HG03457 (cell line): ENCODE results near the gene SRSF4.
"Not testable (repeated sequence)": the region's sequence is repeated elsewhere in the genome, so short reads cannot be mapped to it uniquely, and the experiment has no call there.

Experiments
- ATAC-seq: cut with Tn5 transposase; IDR thresholded peaks from one replicate; pipeline ENCODE4 v1.9.1; 2021; ENCODE audit warnings: moderate number of reproducible peaks; ENCODE audit not compliant: unreplicated experiment

The SRSF4 gene

DNA sequence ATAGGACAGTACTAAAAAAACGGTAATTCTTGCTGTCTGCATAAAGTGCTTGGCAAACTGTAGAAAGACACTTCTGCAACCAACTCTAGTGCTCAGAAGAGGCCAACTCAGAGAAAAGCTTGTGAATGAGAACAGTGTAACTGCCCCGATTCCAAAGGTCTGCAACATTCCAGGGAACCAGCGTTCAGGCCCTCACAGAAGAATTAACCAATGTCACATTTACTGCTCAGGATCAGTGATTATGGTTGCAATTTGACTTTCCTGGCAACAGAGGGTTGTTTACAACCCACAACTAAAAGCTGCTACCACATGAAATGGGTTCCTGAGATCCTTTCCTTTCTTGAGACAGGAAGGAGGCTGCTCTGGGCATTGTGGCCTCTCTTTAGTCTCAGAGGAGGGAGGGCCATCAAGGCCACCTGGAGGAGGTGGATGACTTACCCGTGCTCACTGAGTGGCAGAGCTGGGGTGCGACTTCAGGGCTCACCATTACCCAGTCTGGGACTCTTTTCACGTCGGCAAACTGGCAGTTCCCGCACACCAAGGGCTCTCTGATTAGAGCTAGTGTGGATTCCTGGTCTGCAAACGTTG, 15.3 kb downstream of the SRSF4 start:
- no peak for ATAC-seq

GRCh38 chr1:29164588-29164987, 17.1 kb downstream of the SRSF4 start:
- ATAC-seq: no peak

GRCh38 chr1:29162476-29163138, 19.1 kb downstream of the SRSF4 start:
- ATAC-seq: no peak

GRCh38 chr1:29162025-29162424, 19.7 kb downstream of the SRSF4 start:
- ATAC-seq: no peak

- no peak for ATAC-seq
Measured at GRCh38 chr1:29159773-29160172, 21.9 kb downstream of the SRSF4 start.

- ATAC-seq: no peak
Measured at GRCh38 chr1:29157269-29157601, 24.5 kb downstream of the SRSF4 start.

DNA sequence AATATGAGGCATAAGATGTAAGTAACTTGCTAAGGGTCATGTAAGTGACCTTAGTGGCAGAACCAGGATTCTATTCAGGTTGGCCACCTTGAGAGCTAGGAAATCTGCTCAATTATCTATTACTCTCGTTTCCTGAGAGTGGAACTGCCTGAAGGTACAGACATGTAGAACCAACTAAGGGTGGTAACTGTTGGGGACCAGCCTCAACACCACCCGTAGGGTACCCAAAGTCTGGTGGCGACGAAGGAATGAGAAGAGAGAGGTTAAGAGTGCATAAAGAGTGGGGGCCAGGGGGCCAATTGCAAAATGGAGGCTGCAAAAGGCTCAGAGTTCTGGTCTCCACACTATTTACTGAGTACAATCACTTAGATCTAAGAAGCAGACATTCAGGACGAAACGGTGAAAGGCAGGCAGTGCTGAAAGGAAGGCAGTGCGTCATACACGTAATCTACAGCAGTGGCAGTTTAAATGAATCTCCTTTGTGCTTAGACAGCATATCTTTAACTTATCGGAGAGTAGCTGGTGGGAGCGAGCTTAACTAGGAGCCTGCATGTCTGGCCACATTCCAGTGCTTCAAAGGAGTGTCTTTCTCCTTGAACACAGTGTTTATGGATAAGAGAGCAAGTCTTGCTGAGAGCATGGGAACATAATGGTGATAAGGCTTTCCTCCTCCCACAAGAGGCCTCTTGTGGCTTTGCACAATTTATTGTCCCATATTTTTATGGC, 25.0 kb downstream of the SRSF4 start:
- ATAC-seq: no peak

- ATAC-seq: no peak
Measured at GRCh38 chr1:29152046-29152805, 29.5 kb downstream of the SRSF4 start.

DNA sequence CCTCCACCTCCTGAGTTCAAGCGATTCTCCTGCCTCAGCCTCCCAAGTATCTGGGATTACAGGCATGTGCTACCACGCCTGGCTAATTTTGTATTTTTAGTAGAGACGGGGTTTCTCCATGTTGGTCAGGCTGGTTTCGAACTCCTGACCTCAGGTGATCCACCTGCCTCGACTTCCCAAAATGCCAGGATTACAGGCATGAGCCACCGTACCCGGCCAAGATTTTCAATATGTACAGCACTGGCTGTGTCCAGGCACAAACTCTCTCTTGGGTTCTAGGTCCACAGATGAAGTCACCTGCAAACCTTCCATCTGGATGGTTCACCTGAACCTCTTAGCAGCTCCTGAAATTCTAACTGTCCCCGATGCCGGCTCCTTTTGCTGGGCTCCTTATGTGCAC, 31.4 kb downstream of the SRSF4 start:
- not testable (repeated sequence) for ATAC-seq

- ATAC-seq: no peak
Measured at GRCh38 chr1:29148656-29149491, 32.8 kb downstream of the SRSF4 start.

DNA sequence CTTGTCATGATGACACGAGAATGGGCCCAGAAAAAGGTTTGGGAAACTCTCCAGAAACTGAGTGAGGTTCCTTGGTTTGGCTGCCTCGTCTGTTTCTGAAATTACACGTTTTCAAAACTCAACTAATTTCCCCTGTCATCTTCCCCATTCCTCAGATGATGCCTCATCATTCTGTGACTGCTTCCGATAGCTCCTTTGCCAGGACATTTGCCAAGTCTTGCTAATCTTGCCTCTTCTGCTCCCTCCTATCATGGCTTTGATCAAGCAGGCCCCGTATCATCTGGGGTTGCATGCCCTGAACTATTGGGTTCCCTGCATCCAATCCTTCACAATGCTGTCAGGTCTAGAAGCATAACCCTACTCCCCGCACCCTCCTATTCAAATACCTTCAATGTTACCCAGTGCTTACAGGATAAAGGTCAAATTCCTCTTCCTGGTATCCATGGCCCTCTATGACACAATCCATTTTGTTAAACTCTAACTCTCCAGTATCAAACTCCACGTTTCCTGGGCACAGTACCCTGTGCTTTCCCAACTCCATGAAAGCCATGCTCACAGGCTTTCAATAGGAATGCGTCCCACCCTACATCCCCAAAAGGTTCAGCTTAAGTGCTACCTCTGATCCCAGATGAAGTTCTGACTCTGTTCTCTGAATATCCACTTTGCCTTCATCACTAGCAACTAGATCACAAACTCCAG, 35.8 kb downstream of the SRSF4 start:
- no peak for ATAC-seq

GRCh38 chr1:29144178-29144577, 37.5 kb downstream of the SRSF4 start:
- ATAC-seq: no peak

DNA sequence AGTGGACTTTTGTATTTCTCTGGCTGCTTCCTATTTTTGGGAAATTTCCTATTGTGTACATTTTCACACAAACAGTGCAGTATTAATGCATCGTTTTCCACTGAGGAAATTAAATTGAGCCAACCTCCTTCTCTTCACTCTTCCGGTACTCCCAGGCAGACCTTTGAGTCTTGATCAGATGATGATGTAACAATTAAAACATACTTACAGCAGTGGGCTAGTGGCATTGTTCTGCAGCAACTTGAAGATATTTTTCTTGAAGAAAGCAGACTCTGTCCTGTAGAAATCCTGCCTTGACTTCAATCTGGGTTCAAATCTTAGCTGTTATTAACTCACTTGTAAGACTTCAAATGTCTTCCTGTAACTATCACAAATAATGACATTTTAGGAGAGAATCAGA, 39.0 kb downstream of the SRSF4 start:
- no peak for ATAC-seq

GRCh38 chr1:29136391-29136915, 45.2 kb downstream of the SRSF4 start:
- ATAC-seq: no peak

DNA sequence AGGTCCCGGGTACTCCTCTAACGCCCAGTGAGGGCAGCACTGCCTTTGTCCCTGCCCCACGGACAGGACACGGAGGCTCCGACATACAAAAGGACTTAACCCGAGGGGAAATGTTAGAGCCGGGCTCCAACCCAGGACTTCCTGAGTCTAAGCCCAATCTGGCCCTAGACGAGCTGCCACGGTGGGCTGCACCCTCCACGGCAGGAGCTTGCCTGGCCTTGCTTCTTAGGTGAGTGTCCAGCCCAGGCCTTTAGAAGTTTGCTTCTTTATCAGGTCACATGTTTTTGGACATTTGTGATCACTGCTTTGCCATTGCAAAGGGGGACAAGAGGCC, 47.0 kb downstream of the SRSF4 start:
- no peak for ATAC-seq

DNA sequence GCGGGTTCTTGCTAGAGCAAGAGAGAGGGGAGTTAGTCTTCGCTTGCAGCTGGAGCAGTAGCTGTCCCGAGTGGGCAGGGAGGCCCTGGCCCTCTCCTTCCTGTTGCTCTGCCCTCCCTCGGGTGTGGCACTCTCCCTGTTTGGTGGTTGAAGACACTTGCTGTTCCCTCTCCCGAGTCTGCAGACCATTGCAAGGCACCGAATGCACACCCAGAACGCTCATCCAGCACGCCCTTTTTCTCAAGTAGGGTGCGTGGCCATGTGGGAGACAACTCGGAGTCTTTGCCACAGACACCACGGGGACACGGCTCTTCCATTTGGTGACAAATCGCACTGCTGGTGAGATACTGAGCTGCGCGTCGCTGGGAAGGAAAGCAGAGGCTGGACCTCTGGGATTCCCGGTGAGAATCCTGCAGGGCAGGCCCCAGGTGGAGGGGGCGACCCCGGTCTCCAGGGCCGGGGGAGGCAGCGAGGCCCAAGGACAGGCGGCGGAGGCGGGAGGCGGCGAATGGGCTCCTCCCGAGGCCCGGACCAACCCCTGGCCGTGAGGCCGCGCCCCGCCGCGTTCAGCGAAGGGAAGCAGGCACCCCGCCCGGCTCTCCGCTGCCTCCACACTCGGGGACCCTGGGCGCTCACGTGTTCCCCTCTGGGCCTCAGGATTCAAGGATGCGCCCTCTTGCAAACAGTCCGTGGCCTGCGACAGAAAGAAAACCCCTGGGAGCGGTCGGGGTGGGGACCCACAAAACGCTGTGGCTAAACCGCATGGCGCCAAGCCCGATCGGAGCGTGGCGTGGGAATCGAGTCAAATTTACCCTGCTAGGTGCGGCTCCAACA, 47.6 kb downstream of the SRSF4 start:
- no peak for ATAC-seq

DNA sequence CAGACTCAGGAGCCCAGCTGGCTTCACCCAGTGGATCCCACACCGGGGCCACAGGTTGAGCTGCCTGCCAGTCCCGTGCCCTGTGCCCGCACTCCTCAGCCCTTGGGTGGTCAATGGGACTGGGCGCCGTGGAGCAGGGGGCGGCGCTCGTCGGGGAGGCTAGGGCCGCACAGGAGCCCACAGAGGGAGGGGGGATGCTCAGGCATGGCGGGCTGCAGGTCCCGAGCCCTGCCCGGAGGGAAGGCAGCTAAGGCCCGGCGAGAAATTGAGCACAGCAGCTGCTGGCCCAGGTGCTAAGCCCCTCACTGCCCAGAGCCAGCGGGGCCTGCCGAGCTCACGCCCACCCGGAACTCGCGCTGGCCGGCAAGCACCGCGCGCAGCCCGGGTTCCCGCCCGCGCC, 50.6 kb downstream of the SRSF4 start:
- ATAC-seq: not testable (repeated sequence)

GRCh38 chr1:29129916-29130315, 51.8 kb downstream of the SRSF4 start:
- ATAC-seq: no peak

DNA sequence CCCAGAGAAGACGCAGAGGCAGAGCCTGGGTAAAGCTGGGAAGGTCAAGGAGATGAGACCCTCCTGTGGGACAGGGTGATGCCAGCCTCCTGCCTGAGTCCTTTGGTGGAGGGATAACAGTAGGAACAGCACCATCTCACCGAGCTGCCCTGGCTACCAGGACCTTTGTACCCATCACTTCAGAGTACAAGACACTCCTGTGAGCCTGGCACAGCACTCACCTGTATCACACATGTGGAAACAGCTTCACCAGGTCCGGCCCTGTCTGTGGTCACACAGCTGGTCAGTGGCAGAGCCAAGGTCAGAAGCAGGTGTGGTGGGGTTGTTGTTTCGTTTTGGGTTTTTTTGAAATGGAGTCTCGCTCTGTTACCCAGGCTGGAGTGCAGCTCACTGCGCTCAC, 53.0 kb downstream of the SRSF4 start:
- ATAC-seq: no peak
